Measurements from ENCODE around the gene RGS3. TPM values are rescaled to one million over a fixed set of nuclear protein-coding genes. Genes with fewer than 3 reads are reported as not detected.

The RGS3 gene
- total and polyA plus RNA-seq, 2 of the 13 experiments (the other 11 are each of a cell fraction or from before 2014, with no cell fraction given) = 17.1 to 28.8 TPM

DNA sequence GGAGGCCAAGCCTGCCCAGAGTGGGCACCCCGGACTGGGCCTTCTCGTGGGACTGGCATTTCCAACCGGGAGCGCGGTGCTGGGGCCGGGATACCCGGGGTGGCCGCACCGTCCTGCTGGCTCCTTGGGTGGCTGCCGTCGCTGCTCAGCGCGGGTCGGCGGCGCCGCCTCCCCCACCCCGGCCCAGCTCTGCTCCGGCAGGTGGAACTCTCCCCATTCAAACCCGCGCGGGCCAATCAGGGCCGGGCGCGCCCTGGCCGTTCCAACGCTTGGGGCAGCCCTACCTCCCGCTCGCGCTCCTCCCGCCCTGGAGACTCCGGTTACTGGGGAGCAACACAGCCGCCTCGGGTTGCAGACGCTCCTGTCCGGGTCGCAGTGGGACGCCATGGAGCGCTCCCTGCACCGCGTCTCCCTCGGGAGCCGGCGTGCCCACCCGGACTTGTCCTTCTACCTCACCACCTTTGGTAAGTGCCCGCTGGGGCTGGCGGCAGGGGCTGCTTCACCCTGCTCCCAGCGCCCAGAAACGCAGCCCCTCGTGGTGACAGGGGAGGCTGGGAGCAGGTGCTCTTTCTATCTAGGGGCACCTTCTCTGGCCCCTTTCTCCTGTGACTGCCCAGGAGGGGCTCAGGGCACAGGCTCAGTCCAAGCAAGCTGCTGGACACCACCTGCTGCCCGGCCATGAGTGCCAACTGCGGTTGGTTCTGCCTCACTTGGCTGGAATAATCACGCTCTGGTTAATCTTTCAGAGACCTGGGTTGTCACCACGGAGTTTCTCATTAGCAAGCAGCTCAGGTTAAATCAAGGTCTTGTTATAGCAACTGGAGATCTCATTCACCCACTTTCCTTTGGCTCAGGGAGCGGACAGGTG is at the start of gene RGS3 (continued):
- no peak for TF ChIP-seq ZNF850 (CRISPR knock-in tag; conservative IDR thresholded peaks at IDR 0.05)
- no peak for TF ChIP-seq KAT7 (CRISPR knock-in tag; IDR thresholded peaks at IDR 0.05; ENCODE audit: borderline replicate concordance)
- TF ChIP-seq, protein P1, sequence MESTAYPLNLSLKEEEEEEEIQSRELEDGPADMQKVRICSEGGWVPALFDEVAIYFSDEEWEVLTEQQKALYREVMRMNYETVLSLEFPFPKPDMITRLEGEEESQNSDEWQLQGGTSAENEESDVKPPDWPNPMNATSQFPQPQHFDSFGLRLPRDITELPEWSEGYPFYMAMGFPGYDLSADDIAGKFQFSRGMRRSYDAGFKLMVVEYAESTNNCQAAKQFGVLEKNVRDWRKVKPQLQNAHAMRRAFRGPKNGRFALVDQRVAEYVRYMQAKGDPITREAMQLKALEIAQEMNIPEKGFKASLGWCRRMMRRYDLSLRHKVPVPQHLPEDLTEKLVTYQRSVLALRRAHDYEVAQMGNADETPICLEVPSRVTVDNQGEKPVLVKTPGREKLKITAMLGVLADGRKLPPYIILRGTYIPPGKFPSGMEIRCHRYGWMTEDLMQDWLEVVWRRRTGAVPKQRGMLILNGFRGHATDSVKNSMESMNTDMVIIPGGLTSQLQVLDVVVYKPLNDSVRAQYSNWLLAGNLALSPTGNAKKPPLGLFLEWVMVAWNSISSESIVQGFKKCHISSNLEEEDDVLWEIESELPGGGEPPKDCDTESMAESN (CRISPR knock-in tag; conservative IDR thresholded peaks at IDR 0.05) = no peak; the same call in 1 of the 2 replicates
- TF ChIP-seq FOXC1 (CRISPR knock-in tag; IDR thresholded peaks at IDR 0.05; ENCODE audit: borderline replicate concordance) = peak; percentile 50; the same call in 1 of the 2 replicates
- TF ChIP-seq, protein P2, sequence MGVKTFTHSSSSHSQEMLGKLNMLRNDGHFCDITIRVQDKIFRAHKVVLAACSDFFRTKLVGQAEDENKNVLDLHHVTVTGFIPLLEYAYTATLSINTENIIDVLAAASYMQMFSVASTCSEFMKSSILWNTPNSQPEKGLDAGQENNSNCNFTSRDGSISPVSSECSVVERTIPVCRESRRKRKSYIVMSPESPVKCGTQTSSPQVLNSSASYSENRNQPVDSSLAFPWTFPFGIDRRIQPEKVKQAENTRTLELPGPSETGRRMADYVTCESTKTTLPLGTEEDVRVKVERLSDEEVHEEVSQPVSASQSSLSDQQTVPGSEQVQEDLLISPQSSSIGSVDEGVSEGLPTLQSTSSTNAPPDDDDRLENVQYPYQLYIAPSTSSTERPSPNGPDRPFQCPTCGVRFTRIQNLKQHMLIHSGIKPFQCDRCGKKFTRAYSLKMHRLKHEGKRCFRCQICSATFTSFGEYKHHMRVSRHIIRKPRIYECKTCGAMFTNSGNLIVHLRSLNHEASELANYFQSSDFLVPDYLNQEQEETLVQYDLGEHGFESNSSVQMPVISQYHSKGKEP (CRISPR knock-in tag; IDR thresholded peaks at IDR 0.05) = no peak
- TF ChIP-seq, protein P3, sequence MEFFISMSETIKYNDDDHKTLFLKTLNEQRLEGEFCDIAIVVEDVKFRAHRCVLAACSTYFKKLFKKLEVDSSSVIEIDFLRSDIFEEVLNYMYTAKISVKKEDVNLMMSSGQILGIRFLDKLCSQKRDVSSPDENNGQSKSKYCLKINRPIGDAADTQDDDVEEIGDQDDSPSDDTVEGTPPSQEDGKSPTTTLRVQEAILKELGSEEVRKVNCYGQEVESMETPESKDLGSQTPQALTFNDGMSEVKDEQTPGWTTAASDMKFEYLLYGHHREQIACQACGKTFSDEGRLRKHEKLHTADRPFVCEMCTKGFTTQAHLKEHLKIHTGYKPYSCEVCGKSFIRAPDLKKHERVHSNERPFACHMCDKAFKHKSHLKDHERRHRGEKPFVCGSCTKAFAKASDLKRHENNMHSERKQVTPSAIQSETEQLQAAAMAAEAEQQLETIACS (CRISPR knock-in tag; IDR thresholded peaks at IDR 0.05) = peak; percentile 24; the same call in 1 of the 2 replicates
- no peak for TF ChIP-seq U2AF1 (optimal IDR thresholded peaks at IDR 0.05; ENCODE audit: low read depth, low read length)
- TF ChIP-seq MIER2 (CRISPR knock-in tag; IDR thresholded peaks at IDR 0.05) = peak; percentile 3; the same call in 1 of the 2 replicates
- TF ChIP-seq NR1H2 (CRISPR knock-in tag; IDR thresholded peaks at IDR 0.05; ENCODE audit: borderline replicate concordance, low read depth) = no peak
- no peak for TF ChIP-seq ZFP41 (CRISPR knock-in tag; IDR thresholded peaks at IDR 0.05; ENCODE audit: borderline replicate concordance)
- TF ChIP-seq RFXAP (CRISPR knock-in tag; IDR thresholded peaks at IDR 0.05; ENCODE audit: borderline replicate concordance) = 0 out of 2 replicates have a peak, but pooled peaks have one; percentile 14
- no peak for TF ChIP-seq ZNF354B (CRISPR knock-in tag; IDR thresholded peaks at IDR 0.05)
- TF ChIP-seq, protein P4, sequence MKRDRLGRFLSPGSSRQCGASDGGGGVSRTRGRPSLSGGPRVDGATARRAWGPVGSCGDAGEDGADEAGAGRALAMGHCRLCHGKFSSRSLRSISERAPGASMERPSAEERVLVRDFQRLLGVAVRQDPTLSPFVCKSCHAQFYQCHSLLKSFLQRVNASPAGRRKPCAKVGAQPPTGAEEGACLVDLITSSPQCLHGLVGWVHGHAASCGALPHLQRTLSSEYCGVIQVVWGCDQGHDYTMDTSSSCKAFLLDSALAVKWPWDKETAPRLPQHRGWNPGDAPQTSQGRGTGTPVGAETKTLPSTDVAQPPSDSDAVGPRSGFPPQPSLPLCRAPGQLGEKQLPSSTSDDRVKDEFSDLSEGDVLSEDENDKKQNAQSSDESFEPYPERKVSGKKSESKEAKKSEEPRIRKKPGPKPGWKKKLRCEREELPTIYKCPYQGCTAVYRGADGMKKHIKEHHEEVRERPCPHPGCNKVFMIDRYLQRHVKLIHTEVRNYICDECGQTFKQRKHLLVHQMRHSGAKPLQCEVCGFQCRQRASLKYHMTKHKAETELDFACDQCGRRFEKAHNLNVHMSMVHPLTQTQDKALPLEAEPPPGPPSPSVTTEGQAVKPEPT (CRISPR knock-in tag; IDR thresholded peaks at IDR 0.05; ENCODE audit: low read depth) = peak; percentile 74; the same call in 1 of the 2 replicates
- TF ChIP-seq JUNB (CRISPR knock-in tag; IDR thresholded peaks at IDR 0.05; ENCODE audit: borderline replicate concordance) = no peak
- TF ChIP-seq ZNF619 (CRISPR knock-in tag; IDR thresholded peaks at IDR 0.05) = no peak
- TF ChIP-seq ASH2L (IDR thresholded peaks at IDR 0.05; ENCODE audit: insufficient read length, low read depth, low read length) = peak; percentile 21
- no peak for TF ChIP-seq MAZ (IDR thresholded peaks at IDR 0.05; ENCODE audit: borderline replicate concordance, low read depth, low read length)
- TF ChIP-seq MAZ (CRISPR knock-in tag; IDR thresholded peaks at IDR 0.05; ENCODE audit: low read depth) = 0 out of 2 replicates have a peak, but pooled peaks have one; percentile 22
- TF ChIP-seq, protein P5, sequence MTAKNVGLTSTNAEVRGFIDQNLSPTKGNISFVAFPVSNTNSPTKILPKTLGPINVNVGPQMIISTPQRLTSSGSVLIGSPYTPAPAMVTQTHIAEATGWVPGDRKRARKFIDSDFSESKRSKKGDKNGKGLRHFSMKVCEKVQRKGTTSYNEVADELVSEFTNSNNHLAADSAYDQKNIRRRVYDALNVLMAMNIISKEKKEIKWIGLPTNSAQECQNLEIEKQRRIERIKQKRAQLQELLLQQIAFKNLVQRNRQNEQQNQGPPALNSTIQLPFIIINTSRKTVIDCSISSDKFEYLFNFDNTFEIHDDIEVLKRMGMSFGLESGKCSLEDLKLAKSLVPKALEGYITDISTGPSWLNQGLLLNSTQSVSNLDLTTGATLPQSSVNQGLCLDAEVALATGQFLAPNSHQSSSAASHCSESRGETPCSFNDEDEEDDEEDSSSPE (CRISPR knock-in tag; IDR thresholded peaks at IDR 0.05) = peak; percentile 96
- peak; percentile 61; the same call in 1 of the 2 replicates for TF ChIP-seq HOXA9 (CRISPR knock-in tag; IDR thresholded peaks at IDR 0.05; ENCODE audit: borderline replicate concordance)
